Measurements from ENCODE around the gene OSBPL9. TPM values are rescaled to one million over a fixed set of nuclear protein-coding genes. Genes with fewer than 3 reads are reported as not detected.

The OSBPL9 gene
- total RNA-seq, 2 experiments from 2014 or later = 35.6 to 36.5 TPM

DNA sequence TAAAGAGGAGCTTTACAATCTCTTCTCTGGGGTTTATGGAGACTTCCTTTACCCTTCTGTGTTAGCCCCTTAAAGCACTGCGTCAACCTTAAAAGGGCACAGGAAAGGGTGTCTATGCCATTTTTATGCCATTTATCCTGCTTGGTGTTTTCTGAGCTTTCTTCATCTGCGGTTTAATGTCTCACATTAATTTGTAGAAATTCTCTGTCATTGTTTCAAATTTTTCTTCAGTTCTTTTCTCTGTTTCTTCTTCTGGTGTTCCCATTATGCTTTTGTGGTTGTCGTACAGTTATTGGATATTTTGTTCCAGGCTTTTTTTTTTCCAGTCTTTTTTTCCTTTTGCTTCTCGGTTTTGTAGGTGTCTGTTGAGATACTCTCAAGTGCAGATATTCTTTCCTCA lies 107.9 kb downstream of the OSBPL9 start:
- peaks cover 12% of the 10 kb centered on the region for H3K4me1 ChIP-seq (ENCODE audit: insufficient read depth, low read length)
- ChIA-PET POLR2A (no interaction called here), CTCF (interaction anchor here (0.7 kb wide), 1 partner anchor 15 kb away, joined by 3 read pairs; no protein-coding TSS in a partner anchor)
- TF ChIP-seq, protein P1, sequence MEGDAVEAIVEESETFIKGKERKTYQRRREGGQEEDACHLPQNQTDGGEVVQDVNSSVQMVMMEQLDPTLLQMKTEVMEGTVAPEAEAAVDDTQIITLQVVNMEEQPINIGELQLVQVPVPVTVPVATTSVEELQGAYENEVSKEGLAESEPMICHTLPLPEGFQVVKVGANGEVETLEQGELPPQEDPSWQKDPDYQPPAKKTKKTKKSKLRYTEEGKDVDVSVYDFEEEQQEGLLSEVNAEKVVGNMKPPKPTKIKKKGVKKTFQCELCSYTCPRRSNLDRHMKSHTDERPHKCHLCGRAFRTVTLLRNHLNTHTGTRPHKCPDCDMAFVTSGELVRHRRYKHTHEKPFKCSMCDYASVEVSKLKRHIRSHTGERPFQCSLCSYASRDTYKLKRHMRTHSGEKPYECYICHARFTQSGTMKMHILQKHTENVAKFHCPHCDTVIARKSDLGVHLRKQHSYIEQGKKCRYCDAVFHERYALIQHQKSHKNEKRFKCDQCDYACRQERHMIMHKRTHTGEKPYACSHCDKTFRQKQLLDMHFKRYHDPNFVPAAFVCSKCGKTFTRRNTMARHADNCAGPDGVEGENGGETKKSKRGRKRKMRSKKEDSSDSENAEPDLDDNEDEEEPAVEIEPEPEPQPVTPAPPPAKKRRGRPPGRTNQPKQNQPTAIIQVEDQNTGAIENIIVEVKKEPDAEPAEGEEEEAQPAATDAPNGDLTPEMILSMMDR (IDR thresholded peaks at IDR 0.05) = no peak
- H3K27ac ChIP-seq (ENCODE audit: low read depth in 1 of 2, low read length in 2 of 2) = no peak overlapping the region
- ATAC-seq (ENCODE audit: poor library complexity) (no peak), DNase-seq (no peak)
- Mint-ChIP-seq H3K27ac (no peak overlapping the region), H3K36me3 (ENCODE audit: low read depth) (no peaks in the 10 kb centered on the region), H3K4me1 (ENCODE audit: low read depth) (peaks cover 21% of the 10 kb centered on the region), H3K4me3 (no peak overlapping the region), H3K27me3 (no peaks in the 10 kb centered on the region), H3K9me3 (no peaks in the 10 kb centered on the region)
- intact Hi-C loops (cut with DNase I, micrococcal nuclease) = loop anchor here in 1 of 2 experiments (5.0 kb wide), 1 partner anchor 1293 kb away; no protein-coding TSS in a partner anchor
- no peaks in the 10 kb centered on the region for H3K27me3 ChIP-seq (ENCODE audit: control insufficient read depth in 1 of 2, insufficient read depth in 2 of 2, low read length in 2 of 2)
- no peak overlapping the region for H3K4me3 ChIP-seq (ENCODE audit: low read length)
- no peaks in the 10 kb centered on the region for H3K36me3 ChIP-seq (ENCODE audit: insufficient read depth, low read length)
- H3K9me3 ChIP-seq (ENCODE audit: control insufficient read depth in 1 of 2, insufficient read depth in 1 of 2, low read length in 2 of 2) = no peaks in the 10 kb centered on the region

DNA sequence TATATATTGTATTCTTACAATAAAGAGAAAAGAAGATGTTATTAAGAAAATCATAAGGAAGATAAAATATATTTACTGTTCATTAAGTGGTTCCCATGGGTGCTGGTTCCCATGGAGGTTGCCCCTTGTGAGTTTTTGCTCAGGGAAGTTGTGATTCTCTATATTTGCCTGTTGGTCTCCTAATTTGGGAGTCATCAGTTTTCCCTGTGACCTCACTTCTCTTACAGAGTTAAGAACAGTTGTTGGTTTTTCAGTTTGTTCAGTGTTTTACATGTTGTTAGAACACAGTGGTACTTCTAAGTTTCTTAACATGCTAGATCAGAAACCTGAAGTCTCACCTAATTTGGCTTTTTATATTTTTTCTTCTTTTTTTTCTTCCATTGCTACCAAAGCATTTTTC lies 109.2 kb downstream of the OSBPL9 start:
- Histone ChIP-seq H3K36me3 (ENCODE audit: insufficient read depth, low read length) (no peaks in the 10 kb centered on the region), H3K4me1 (ENCODE audit: insufficient read depth, low read length) (peaks cover 18% of the 10 kb centered on the region), H3K27me3 (ENCODE audit: control insufficient read depth in 1 of 2, insufficient read depth in 2 of 2, low read length in 2 of 2) (no peaks in the 10 kb centered on the region), H3K27ac (ENCODE audit: low read depth in 1 of 2, low read length in 2 of 2) (no peak overlapping the region), H3K4me3 (ENCODE audit: low read length) (no peak overlapping the region), H3K9me3 (ENCODE audit: control insufficient read depth in 1 of 2, insufficient read depth in 1 of 2, low read length in 2 of 2) (no peaks in the 10 kb centered on the region)
- TF ChIP-seq, protein P1 (IDR thresholded peaks at IDR 0.05) = no peak
- intact Hi-C loops (cut with DNase I, micrococcal nuclease) = loop anchor here in 1 of 2 experiments (5.0 kb wide), 1 partner anchor 1291 kb away; no protein-coding TSS in a partner anchor
- DNase-seq (no peak), ATAC-seq (ENCODE audit: poor library complexity) (no peak)
- H3K36me3 Mint-ChIP-seq (ENCODE audit: low read depth) = no peaks in the 10 kb centered on the region
- H3K27ac Mint-ChIP-seq = no peak overlapping the region
- no peaks in the 10 kb centered on the region for H3K9me3 Mint-ChIP-seq
- peaks cover 32% of the 10 kb centered on the region for H3K4me1 Mint-ChIP-seq (ENCODE audit: low read depth)
- POLR2A ChIA-PET = no interaction called here
- H3K27me3 Mint-ChIP-seq = no peaks in the 10 kb centered on the region
- CTCF ChIA-PET = no interaction called here
- no peak overlapping the region for H3K4me3 Mint-ChIP-seq

DNA sequence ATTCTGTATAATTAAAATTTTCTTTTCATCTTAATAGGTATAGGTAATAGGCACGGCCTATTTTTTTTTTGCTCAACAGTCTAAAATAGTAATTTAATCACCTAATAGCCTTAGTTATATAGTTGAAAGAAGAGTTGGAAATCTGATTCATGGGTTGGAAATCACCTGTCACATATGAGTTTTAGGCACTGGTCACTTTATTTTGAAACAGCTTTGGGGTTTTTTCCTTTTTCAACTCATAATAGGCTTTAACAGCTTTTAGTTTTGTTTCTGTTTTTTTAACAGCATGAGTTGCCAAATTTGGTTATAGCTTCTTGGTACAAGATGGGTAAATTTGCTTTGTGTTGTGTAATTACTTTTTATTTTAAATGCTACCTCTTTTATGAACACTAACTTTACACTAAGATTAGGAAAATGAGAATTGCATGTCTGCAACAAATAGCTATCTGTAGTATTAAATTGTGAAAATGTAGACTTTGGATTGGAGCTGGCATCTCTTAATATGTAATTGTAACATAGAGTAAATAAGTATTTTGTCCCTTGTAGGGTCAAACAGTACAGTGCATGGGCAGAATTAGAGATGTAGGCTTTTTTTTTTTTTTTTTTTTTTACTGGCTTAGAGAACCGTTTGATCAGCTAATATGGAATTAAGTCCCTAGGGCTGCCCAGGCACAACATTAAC lies 109.8 kb downstream of the OSBPL9 start:
- Histone ChIP-seq H3K36me3 (ENCODE audit: insufficient read depth, low read length) (no peaks in the 10 kb centered on the region), H3K27me3 (ENCODE audit: control insufficient read depth in 1 of 2, insufficient read depth in 2 of 2, low read length in 2 of 2) (no peaks in the 10 kb centered on the region), H3K4me3 (ENCODE audit: low read length) (no peak overlapping the region), H3K27ac (ENCODE audit: low read depth in 1 of 2, low read length in 2 of 2) (no peak overlapping the region), H3K9me3 (ENCODE audit: control insufficient read depth in 1 of 2, insufficient read depth in 1 of 2, low read length in 2 of 2) (no peaks in the 10 kb centered on the region), H3K4me1 (ENCODE audit: insufficient read depth, low read length) (peaks cover 22% of the 10 kb centered on the region)
- intact Hi-C loops (cut with DNase I, micrococcal nuclease) = loop anchor here in 1 of 2 experiments (5.0 kb wide), 1 partner anchor 1291 kb away; no protein-coding TSS in a partner anchor
- ATAC-seq (ENCODE audit: poor library complexity) = no peak
- H3K9me3 Mint-ChIP-seq = no peaks in the 10 kb centered on the region
- H3K4me1 Mint-ChIP-seq (ENCODE audit: low read depth) = peaks cover 33% of the 10 kb centered on the region
- TF ChIP-seq, protein P1 (IDR thresholded peaks at IDR 0.05) = no peak
- H3K27me3 Mint-ChIP-seq = no peaks in the 10 kb centered on the region
- POLR2A ChIA-PET = no interaction called here
- H3K36me3 Mint-ChIP-seq (ENCODE audit: low read depth) = no peaks in the 10 kb centered on the region
- no peak overlapping the region for H3K27ac Mint-ChIP-seq
- DNase-seq = peak in 2 of 14 experiments; percentile 23 to 28
- H3K4me3 Mint-ChIP-seq = peak overlapping the region; percentile 40
- CTCF ChIA-PET = interaction anchor here (0.6 to 0.8 kb wide), 3 partner anchors 42 to 206 kb away, joined by 3 to 4 read pairs (median 3); no protein-coding TSS in a partner anchor

Measured in CD4-positive, alpha-beta T cell (primary cell).